GM18526 (cell line): Measurements from ENCODE around the gene ARHGEF2.

ENCODE experiments used
- POLR2A ChIP-seq: IDR thresholded peaks from 3 replicates; pipeline ENCODE4 v1.6.1; 2011; ENCODE audit not compliant: insufficient read length; ENCODE audit errors: extremely low read depth

The ARHGEF2 gene

DNA sequence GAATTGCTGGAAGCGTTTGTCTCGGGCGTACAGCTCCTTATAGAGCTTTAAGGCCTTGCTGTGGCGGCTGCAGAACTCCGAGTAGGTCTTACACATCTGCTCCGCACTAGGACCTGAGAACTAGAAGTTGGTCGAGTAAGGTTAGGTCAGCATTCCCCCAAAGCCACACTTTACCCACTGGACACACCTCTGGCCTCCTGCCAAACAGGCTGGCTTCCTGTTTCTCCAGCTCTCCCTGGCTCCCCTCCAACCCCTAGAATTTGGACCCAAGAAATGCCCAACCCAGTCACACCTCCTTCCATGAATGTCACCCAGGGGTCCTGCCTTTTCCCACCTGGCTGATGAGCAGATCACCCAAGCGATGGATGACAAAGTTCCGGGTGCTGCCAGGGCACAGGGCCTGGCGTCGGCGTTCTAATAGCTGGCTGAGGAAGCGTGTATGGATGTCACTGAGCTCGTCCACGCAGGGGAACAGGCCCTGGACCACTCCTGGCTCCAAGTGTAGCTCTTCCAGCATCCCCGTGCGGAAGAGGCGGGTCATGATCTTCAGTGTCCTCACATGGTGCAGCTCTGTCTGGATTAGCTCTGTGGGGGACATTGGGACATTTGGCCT, 15.6 kb downstream of the ARHGEF2 start:
- TF ChIP-seq POLR2A: no peak

DNA sequence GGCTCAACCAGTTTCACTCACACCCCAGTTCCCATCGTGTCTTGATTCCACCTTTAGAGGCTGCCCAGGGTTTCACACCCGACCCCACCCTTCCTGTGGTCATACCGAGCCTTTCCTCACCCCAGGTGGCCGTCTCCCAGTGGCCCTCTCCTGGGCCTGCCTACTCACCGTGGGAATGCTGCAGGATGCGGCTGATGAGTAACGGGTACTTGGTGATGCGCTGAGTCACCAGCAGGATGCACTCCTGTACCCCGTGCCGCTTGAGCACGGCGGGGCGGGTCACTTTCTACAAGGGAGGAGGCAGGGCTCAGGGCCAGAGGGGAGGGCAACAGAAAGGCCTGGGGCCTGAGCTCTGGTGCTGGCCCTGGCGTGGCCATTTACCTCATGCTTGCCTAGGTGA, 16.4 kb downstream of the ARHGEF2 start:
- no peak for TF ChIP-seq POLR2A

DNA sequence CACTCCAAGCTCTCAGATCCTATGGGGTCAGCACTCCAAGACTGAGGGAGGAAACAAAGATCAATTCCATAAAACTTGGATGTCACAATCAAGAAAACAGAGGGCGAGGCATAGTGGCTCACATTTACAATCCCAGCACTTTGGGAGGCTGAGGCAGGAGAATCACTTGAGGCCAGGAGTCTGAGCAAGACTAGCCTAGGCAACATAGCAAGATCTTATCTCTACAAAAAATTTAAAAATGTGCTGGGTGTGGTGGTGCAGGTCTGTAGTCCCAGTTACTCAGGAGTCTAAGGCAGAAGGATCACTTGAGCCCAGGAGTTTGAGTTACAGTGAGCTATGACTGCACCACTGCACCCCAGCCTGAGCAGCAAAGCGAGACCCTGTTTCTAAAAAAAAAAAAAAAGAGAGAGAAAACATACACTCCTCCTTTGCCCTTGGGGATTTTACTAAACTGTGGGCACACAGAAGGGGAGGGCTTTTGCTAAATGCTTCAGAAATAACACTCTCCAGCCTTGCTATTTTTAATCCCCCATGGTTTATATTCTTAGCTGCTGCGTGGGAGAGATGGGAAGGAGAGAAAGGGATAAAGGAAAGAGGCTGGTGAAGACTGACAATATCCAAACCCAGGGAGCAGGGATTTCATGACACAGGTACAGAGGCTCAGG, 18.1 kb downstream of the ARHGEF2 start:
- TF ChIP-seq POLR2A: no peak

DNA sequence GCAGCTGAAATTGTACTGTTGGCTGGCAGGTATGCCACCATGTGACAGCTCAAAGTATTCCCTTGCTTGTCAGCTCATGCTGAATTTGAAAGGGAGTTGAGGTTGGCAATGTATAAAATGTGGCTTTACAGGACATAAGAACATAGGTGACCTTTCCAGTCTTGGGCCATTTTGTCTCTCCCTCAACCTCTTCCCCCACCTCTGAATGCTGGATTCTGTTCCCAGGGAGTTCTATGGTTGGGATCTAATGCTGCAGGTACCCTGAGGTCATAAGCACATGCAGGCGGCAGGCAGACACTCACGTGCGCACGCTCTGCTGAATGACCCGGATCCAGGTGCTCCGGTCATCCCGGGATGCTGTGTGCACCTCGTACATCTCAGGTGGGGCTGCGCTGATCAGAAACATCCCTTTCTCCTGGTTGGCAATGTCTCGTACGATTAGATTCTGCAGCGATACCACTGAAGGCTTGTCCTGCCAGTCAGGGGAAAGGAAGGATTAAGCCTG, 20.9 kb downstream of the ARHGEF2 start:
- TF ChIP-seq POLR2A: no peak

DNA sequence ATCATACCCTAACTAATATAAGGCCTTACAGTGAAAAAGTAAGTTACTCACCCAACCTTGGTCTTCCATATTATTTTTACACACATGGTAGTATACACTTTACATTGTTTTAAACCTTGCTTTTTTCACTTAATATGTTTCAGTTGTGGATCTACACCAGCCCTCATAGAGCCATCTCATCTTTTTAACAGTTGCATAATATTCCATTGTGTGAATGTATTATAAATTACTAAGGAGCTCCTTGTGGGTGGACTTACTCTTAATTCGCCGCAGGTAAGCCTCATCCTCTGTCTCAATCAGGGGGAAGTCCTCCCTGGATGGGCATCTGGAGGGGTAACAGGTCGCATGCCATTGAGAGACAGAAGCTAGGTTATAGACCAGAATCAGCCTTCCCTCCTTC, 23.7 kb downstream of the ARHGEF2 start:
- no peak for TF ChIP-seq POLR2A

DNA sequence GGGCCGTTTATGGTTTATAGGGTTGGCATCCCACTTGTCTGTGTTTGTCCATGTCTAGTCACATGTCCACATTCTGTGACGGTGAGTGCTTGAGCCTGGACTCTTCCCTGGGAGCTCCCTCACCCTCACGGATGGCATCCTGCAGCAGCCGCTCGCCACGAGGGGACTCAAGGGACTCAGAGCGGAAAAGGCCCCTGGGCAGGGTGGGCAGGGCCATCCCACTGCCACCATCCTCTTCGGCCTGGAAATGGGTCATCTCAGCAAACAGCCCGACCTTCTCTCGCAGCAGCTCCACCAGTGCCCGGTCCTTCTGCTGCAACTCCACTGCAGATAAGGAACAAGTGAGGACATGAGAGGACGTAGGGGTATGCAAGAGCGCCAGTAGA, 25.8 kb downstream of the ARHGEF2 start:
- peak; percentile 11 for TF ChIP-seq POLR2A

DNA sequence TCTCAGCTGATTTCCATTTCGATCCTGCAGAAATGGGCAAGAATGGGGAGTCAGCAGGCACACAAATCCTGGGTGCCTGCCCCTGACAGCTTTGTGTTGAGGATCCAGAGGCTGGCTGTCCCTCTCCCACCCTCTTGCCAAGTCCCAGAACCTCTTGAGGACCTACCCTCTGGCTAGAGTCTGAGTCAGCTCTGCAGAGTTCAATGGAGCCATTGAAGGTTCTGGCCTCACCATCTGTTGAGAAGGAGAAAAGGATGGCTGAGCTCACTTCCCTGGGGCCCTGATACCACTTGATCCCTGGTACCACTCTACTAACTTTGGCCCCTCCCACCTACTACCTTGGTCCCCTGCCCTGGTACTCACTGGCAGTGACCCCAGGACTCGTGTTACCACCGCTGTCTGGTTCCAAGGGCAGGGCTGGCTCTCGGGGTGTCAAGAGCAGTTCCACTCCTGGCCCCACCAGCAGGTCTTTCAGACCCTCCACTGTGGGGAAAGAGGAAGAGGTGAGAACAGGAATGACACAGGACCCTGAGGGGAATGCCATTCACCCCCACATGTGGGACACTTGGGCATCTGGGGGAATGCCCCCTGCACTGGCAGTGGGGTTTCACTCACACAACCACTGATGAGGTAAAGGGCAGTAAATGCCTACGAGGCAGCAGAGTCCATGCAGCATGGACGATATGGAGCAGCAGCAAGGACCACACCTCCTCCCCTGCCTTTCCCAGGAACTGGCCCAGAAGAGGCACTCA, 26.4 kb downstream of the ARHGEF2 start:
- TF ChIP-seq POLR2A: peak; percentile 13

DNA sequence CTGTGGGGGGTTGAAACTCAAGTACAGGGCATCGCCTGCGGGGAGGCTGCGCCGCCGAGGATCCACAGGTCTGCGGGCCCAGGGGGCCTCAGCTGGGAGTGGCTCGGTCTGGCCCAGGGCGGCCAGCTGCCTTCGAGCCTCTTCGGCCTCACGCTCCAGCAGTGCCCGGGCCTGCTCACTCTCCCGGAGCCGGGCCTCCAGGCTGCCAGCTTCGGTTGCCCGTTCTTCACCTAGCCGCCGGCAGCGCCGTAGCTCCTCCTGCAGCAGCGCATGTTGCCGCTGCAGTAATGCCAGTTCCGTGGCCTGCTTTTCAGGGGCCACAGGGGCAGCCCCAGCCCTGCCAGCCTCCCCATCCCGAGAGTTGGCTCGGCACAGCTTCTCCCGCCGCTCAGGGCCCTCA, 27.5 kb downstream of the ARHGEF2 start:
- no peak for TF ChIP-seq POLR2A

DNA sequence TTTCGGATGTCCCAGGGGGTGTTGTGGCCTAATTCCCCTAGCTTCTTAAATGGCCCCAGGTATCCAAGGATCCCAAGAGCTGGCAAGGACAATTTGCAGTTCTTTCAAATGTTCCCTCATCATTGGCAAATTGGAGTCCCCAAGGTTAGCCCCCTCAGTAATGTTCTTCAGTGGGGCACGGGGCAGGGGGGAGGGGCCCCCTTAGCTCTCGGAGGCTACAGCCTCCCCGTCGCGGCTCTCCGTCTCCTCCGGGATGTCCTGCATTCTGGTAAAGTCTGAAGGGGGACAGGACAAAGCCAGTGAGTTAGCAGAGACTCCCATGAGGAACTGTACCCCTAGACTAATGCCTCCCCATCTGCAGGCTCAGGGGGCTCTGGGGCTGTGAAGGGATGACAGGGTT, 30.6 kb downstream of the ARHGEF2 start:
- no peak for TF ChIP-seq POLR2A

DNA sequence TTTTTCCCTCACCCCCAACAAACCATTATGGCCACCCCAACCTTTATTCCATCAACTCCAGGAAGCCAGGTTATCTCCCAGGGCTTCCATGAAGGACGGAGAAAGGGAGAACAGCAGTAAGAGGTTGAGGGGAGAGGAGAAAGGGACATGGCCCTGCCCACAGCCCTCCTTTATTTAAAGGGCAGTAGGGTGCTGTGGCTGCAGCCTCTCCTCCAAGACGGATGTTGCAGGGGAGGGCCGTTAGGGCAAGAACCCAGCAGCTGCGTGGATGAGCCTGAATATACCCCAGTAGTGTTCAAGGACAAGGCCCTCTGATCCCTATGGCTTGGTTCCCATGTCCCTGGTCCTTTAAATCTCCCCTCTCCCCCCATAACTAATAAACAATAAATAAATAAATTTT, 31.1 kb downstream of the ARHGEF2 start:
- no peak for TF ChIP-seq POLR2A

DNA sequence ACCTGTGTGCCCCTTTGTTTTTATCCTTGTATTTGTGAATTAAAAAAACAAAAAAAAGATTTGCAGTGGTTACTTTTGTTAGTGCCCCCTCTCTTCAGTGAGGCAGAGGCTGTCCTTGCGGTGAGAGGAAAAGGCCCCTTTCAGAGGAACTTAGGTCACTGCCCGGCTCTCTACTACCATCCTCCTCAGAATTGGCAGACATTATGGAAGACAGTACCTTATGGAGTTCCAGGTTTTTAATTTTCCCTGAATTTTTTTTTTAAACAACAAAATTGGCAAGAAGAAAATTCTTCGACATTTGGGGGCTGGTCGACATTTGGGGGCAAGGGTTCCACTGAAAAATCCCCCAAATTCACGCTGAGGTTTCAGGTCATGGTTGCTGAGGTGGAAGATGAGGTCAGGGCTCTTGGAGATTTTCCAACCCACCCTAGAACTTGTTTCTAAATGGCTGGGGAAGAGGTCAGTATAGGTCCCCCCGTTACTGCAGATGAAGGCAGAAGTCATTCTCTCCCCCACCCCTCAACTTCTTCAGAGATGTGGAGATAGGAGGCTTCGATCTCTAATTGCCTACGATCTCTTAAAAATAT, 31.6 kb downstream of the ARHGEF2 start:
- TF ChIP-seq POLR2A: no peak

DNA sequence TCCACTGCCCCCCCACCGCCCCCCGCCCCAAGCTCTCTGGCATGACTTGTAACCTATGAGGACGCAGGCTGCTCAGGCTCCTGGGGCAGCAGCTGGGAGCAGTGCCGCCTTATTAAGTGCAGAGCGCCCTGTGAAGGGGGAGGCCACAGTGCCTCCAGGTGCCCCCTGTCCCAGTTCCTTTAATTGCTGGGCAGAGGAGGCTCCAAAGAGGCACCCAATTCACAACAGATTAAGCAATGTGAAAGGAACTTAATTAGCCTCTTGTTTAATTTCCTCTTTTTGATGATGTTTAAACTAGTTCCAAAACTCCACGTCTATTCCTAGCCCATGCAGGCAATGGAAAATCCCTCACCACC, 33.9 kb downstream of the ARHGEF2 start:
- TF ChIP-seq POLR2A: no peak

DNA sequence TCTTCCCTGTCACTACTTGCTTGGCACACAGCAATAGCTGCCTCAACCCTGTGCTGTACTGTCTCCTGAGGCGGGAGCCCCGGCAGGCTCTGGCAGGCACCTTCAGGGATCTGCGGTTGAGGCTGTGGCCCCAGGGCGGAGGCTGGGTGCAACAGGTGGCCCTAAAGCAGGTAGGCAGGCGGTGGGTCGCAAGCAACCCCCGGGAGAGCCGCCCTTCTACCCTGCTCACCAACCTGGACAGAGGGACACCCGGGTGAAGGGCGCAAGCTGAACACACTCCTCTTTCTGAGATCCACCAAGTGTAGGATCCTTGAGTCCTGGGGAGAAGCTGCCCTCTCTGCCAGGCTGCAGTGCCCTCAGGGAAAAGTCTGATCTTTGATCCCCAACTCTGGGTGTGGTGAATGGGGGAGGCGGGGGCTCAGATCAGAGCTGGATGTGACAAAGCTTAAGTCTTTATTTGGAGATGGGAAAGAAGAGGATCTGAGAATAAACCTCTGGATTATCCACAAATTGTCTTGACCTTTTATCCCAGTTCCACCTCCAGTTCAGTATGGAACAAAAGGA, 35.7 kb downstream of the ARHGEF2 start:
- TF ChIP-seq POLR2A: peak; percentile 6

DNA sequence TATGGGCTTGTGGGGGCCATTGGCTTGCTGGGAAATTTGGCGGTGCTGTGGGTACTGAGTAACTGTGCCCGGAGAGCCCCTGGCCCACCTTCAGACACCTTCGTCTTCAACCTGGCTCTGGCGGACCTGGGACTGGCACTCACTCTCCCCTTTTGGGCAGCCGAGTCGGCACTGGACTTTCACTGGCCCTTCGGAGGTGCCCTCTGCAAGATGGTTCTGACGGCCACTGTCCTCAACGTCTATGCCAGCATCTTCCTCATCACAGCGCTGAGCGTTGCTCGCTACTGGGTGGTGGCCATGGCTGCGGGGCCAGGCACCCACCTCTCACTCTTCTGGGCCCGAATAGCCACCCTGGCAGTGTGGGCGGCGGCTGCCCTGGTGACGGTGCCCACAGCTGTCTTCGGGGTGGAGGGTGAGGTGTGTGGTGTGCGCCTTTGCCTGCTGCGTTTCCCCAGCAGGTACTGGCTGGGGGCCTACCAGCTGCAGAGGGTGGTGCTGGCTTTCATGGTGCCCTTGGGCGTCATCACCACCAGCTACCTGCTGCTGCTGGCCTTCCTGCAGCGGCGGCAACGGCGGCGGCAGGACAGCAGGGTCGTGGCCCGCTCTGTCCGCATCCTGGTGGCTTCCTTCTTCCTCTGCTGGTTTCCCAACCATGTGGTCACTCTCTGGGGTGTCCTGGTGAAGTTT, 36.4 kb downstream of the ARHGEF2 start:
- TF ChIP-seq POLR2A: peak; percentile 25
